Suppressor macrophage treated with lipopolysaccharide for 4 hours (primary cell): ENCODE measurements around the gene CDH10.

Experiments
- DNase-seq: peaks from one replicate; pipeline ENCODE4 v3.0.0-alpha.2; 2020

CDH10 gene

DNA sequence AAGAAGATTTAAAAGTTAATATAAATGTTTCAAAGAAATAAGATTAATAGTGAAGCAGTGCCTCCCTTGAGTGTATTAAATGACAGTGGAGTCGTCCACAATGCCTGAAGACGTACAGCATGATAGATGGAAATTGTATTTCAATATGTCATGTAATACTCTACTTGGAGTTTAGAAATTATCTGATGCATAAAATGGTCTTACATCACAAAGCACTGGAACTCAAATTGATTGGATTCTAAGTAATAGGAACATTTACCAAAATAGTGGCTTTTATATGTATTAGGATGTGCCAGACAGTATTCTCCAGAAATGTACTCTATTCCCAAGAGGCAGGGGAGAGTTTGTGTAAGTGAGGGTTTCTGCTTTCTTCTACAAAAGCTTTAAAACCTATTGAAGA is 49.4 kb downstream of the CDH10 start:
- no peak for DNase-seq

- DNase-seq = no peak
These were observed 53.4 kb downstream of the CDH10 start for GRCh38 chr5:24591426-24591825.

GRCh38 chr5:24589566-24589965 is 55.2 kb downstream of the CDH10 start:
- no peak for DNase-seq

DNA sequence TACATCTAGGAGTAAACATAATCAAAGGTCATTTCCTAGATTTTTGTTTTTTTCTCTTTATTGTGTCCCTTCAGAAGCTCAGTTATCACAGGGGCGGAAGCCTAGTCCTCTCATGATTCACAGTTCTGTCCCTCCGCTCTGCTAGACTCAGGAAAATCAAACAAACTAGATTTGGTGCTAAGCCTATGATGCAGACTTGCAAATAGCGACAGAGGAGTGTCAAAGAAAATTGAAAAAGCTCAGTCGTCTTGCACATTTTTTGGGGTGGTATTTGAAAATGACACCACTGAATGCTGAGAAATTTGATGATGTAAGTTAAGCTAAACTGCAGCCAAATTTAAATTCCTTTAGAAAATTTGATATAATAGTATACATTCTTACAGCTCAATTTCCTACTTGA is 59.0 kb downstream of the CDH10 start:
- no peak for DNase-seq

DNA sequence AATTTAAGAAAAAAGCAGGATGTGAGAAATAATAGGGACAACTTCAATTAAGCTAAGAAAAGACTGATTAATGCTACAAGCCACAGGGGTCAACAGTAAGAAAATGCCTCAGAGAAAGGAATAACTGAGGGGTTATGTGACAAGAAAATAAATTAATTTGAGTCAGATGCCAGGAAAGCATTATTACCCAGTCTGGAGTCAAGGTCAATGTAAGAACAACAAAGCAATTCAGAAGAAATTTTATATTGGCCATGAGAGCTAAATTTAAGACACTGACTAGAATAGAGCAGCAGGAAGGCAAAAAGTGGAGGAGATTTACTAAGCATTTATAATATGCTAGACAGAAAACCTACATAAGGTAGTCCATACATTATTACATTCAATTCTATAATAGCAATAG is 73.5 kb downstream of the CDH10 start:
- no peak for DNase-seq

DNA sequence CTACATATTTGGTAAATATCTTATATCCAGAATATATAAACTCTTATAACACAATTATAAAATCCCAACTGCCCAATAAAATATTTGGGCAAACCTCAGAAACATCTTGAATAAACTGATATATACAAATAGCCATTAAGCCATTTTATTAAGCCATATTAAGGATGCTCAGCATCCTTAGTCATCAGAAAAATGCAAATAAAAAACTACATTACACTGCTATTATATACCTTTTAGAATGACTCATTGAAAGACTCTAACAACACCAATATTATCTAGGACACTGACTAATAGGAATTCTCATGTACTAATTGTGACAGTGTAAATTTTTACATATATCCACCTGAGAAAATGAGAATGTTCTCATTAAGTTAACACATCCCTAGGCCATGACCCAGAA is 77.8 kb downstream of the CDH10 start:
- DNase-seq = no peak

DNA sequence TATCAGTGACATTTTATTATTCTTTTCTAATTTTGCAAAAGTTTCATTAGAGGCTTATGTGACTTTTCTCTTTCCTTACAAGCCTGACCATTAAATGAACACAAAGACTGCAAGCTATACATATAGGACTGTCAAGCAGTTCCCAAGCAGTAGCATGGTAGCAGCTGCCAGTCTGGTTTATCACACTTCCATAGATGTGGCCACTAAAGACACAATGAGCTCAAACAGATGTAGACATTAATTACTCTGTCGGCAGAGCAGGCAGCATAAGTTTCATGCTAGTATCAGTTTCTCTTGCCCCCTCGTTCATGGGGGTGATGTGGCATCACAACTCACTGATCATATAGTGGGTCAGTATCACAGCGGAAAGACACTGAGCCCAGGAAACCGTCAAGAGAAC is 89.5 kb downstream of the CDH10 start:
- DNase-seq = no peak

DNA sequence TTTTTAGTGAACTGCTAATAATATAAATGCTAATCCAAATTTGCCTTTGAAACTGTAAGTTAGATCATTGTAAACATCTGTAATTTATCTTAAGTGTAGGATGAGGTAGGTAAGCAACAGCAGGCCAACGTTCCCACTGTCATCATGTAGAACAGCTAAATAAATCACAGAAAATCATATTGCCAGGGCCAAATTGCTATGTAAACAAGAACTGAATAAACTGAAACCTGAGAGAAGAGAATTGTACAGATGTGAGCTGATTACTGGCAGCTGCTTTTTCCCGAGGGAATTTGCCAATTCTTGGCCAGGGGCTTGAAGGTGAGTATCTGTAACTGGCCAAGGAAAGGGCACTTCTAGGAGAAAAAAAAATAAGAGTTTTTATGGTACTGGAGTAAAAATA is 97.6 kb downstream of the CDH10 start:
- no peak for DNase-seq

GRCh38 chr5:24539613-24540012 is 105.2 kb downstream of the CDH10 start:
- DNase-seq = peak; percentile 86

- no peak for DNase-seq
These were observed 106.4 kb downstream of the CDH10 start for GRCh38 chr5:24538346-24538745.

DNA sequence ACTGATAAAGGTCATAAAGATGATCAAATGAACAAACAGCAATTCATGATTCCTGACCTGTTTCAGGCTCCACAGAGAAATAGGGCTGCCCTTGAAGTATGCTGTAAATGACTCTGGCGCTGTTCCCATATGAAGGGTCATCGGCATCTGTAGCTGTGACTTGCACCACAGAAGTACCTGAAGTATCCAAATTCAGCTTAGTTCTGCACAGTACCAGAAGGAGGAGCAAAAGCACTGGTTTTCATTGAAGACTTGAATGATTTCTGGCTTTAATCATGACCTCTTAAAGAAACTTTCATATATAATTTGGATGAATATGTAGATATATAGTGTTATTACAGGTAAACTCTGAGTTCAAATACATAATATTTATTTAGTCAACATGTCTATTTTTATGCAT is 109.1 kb downstream of the CDH10 start:
- no peak for DNase-seq

- DNase-seq = no peak
These were observed 113.9 kb downstream of the CDH10 start for GRCh38 chr5:24530906-24531305.

DNA sequence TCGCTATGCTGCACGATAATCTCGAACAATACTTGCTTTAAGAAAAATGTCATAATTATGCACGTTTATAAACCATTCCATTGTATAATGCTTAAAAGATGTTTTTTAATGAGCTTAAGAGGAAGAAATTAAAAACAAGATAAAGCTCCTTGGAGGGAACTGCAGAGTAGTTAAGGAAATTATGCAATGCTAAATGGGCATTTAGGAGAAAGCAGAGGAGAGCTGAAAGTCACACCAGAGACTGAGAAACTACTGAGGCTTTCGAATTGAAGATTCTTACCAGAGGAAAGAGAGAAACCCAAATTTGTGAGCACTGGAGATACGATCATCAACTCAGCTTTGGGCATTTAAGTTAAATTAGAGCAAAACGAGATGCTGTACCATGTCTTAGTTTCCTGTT is 119.4 kb downstream of the CDH10 start:
- DNase-seq = no peak

DNA sequence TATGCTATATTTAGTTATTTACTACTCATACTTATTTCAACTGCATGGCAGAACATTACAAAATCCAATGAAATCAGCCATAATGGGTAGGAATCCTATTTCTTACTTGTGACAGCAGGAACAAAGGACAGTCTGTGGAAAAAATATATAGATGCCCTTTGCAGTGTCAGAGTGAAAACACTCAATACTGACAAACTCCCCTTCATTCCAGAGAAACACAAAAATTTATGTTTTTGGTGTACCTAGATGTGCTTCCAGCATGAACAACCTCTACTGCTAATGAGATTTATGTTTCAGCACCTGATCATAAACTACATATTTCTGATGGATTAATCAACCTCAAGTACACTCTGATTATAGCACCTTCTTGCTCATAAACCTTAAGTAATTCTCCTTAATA is 132.4 kb downstream of the CDH10 start:
- no peak for DNase-seq

DNA sequence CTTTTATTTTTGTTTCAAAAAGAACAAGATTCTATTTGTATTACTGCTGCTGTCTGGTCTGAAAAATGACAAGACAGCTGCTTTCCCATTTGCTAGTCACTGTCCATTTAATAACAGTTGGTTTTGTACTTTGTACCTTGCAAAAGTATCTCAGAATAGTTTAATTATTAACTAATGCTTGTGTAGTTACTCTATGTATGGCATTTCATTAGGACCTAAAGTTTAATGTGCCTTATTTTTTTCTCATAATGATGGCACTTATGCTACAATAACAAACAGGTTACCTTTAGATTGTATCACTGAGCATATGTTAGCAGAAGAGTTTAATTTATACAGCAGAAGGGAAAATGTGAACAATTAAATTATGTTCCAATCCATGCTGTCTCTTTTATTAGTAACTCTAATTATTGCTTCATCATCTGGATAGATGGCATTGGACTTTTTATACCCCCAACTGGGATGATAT is 134.2 kb downstream of the CDH10 start:
- DNase-seq = no peak

- DNase-seq = no peak
These were observed 134.8 kb downstream of the CDH10 start for GRCh38 chr5:24509943-24510342.

DNA sequence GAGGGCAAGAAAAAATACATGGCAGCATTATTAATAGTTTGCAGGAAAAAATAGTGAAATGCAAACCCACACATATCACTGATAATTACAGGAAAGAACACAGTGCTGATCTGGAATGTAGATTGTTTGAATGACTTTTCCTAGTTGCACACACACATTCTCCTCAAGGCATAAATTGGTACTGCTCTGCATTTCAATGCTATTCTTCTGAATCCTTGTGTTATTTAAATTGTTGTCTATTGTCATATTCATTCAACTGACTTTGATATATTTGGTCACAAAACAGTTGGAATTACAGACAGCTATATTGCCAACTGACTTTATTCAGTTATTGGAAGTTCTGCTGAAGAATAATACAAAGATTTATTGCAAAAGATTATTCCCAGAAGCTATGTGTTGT is 139.5 kb downstream of the CDH10 start:
- no peak for DNase-seq

DNA sequence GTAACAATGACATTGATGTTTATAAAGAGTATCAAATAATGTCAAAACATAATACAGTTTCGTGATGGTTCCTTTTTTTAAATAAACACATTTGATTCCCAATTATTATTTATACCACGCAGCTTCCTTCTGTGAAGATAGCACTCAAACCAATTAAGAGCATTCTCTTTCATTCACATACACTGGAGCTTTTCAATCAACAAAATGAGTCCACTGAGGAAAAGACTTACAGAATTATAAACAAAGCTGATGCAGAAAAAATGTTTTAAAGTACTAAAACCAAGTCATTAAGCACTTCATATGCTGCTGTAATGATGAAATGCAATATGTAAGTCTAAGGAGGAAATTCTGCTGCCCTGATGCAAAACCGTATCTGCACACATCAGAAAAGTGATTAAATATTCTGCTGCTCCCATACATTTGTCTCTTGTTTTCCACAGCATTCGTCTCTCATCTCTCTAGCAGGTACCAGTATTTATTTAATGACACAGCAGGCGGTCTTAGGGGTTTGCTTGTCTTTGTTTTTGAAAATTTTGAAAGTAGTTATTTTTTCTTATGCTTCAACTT is 147.1 kb downstream of the CDH10 start:
- no peak for DNase-seq

GRCh38 chr5:24497145-24497544 is 147.6 kb downstream of the CDH10 start:
- DNase-seq = no peak

DNA sequence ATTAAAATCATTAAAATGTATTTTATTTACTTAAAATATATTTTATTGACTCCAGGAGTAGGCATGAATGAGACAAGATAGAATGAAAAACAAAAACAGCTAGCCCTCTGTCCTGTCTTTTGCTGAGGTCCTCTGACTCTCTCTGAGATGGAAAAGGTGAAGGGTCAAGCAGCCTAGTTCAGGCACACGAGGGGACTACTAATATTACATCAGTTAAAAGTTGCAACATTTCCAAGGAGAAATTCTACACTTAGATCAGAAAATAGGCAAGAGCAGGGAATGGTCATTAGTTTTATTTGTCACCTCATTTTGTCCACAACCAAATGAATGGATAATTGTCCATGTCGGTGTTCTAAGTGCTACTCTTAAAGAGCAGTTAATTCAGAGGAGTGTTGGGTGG is 148.5 kb downstream of the CDH10 start:
- DNase-seq = no peak

DNA sequence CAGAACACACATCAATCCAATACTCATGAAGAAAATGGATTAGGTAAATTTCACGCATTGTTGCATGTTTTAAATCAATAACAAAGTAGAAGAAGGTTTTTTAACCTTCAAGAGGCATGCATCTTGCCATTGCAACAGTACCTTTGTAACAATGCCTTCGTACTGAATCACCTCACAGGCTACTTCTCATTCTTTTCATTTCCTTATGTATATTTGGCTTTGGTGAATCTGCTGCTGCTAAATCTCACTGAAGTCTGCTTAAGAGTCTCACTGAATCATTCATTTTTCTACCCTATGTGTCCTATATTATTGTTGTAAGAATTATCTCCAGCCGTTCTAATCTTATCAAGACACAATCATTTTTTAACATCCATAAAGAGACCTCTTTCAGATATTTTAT is 152.5 kb downstream of the CDH10 start:
- DNase-seq = no peak

GRCh38 chr5:24491490-24491889 is 153.3 kb downstream of the CDH10 start:
- no peak for DNase-seq

DNA sequence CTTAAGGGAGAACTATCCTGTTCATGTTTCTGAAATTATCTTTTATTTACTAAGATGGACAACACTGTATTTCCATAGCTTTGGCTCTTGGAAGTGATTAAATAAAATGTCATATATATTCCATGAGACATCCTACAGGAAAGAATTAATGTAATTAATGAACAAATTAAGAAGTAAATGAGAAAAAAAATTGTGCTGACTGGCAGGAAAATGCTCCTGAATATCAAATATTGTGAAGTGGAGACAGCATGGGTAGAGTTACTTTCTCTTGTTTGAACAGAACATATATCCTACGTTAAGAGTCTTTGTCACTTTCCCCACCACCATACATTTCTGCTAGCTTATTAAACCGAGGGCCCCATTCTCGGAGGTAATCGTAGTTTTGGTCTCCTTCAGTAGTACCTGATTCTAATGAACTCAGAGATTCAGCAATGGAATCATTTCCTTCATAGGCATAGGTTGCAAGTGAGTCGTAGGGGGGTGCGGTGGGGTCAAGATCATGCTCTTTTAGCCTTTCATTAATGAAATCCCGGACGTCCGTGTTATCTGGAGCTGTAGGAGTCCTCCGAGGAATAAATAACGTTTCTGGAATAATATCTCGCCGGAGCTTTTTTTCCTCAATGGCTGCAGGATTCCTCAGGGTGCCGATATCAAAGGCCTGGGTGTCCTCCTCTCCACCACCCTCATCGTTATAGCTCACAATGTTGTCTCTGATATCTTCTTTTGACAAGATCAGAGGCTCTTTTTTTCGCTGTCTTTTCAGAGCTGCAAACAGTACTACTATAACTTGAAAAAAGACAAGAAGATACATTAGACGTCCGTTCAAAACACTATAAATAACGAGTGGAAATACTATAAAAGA is 157.2 kb downstream of the CDH10 start:
- DNase-seq = no peak

- peak; percentile 5 for DNase-seq
These were observed 163.8 kb downstream of the CDH10 start for GRCh38 chr5:24480952-24481351.

DNA sequence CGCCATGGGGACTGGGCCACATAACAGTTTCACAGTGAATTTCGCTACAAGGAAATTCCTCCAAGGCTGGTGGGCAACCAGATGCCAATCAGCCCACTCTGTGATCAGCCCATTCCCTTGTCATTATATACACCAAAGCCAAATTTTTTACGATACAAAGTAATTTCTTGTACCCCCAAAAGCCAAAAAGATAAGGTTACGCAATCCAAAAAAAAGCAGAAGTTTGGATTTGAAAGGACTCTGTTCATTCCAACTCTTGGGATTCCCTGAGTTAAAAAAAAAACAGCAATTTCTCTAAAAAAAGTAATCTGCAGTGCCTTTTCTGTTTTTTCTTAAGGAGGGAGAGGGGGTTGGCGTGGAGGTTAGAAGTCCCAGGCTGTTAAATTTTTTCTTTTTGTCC is 166.8 kb downstream of the CDH10 start:
- DNase-seq = no peak
